ENCODE data around the gene SCNN1A.

The SCNN1A gene

DNA sequence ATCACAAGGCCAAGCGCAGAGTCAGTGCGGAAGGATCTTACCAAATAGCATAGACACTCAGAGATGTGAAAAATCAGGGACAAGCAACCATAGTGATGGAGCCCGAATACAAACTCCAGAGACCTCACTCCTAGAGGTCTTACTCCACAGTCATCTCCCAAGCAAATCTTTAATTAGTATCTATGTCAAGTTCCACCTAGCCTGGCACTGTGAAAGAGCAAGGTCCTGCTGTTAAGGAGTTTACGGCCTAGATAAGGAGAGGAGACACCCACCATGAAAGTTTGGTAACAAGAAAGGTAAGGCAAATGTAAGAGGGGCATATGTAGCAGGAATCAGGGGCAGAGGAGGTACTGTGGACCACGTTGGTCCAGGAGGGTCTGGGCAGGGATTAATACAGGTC is 72.3 kb downstream of the SCNN1A start:
- Mint-ChIP-seq H3K4me3 (no peak overlapping the region), H3K4me1 (ENCODE audit: low read depth) (peaks cover 5% of the 10 kb centered on the region), H3K27me3 (peaks cover 12% of the 10 kb centered on the region), H3K9me3 (no peaks in the 10 kb centered on the region), H3K36me3 (ENCODE audit: low read depth) (no peaks in the 10 kb centered on the region), H3K27ac (no peak overlapping the region)

DNA sequence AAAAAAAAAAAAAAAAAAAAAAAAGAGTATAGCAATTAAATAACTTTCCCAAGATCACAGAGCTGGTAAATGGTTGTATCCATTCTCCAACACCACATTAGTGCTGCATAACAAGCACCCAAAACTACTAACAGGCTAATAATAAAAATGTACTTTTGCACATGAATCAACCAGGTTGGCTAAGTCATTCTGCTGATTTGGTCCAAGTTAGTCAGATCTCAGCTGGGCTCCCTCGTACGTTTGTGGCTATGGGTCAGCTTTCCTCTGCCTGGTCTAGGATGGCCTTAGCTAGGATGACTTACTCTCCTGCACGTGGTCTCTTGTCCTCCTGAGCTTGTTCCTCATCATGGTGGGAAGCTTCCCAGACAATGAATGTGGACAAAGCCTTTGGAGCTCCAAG is 72.7 kb downstream of the SCNN1A start:
- H3K27me3 Mint-ChIP-seq: peaks cover 12% of the 10 kb centered on the region
- no peaks in the 10 kb centered on the region for H3K9me3 Mint-ChIP-seq
- no peak overlapping the region for H3K27ac Mint-ChIP-seq
- no peak overlapping the region for H3K4me3 Mint-ChIP-seq
- H3K4me1 Mint-ChIP-seq (ENCODE audit: low read depth): peaks cover 5% of the 10 kb centered on the region
- no peaks in the 10 kb centered on the region for H3K36me3 Mint-ChIP-seq (ENCODE audit: low read depth)

DNA sequence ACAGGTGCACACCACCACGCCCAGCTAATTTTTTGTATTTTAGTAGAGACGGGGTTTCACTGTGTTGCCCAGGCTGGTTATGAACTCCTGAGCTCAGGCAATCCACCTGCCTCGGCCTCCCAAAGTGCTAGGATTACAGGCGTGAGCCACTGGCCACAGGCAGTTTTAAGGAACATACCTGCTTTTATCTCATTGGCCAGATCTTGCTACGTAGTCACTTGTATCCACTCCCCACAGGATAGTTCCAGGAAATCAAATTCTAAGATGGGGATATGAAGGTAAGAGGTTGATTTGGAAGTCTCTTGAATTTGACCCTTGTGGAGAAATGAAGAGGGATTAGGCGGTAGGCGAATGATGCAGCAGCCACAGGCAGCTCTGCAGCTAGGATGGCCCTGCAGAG is 73.6 kb downstream of the SCNN1A start:
- Mint-ChIP-seq H3K4me3 (no peak overlapping the region), H3K36me3 (ENCODE audit: low read depth) (no peaks in the 10 kb centered on the region), H3K4me1 (ENCODE audit: low read depth) (peaks cover 5% of the 10 kb centered on the region), H3K27ac (no peak overlapping the region), H3K27me3 (peaks cover 12% of the 10 kb centered on the region), H3K9me3 (no peaks in the 10 kb centered on the region)

GRCh38 chr12:6297170-6297569 is 78.2 kb downstream of the SCNN1A start:
- Mint-ChIP-seq H3K4me3 (no peak overlapping the region), H3K36me3 (ENCODE audit: low read depth) (no peaks in the 10 kb centered on the region), H3K27me3 (peaks cover 8% of the 10 kb centered on the region), H3K9me3 (no peaks in the 10 kb centered on the region), H3K4me1 (ENCODE audit: low read depth) (peaks cover 5% of the 10 kb centered on the region), H3K27ac (no peak overlapping the region)

Data from stimulated activated naive CD8-positive, alpha-beta T cell treated with anti-CD3 and anti-CD28 coated beads, Interleukin-15, Interleukin-2, amounts not matched to agents 100 ng/mL and 50 ng/mL, for 24 hours (primary cell).